ENCODE measurements around the gene RTEL1. TPM values are rescaled to one million over a fixed set of nuclear protein-coding genes. Genes with fewer than 3 reads are reported as not detected.

Gene RTEL1
- total RNA-seq, 2 donors from 2014 or later = 37.8 to 114 TPM

DNA sequence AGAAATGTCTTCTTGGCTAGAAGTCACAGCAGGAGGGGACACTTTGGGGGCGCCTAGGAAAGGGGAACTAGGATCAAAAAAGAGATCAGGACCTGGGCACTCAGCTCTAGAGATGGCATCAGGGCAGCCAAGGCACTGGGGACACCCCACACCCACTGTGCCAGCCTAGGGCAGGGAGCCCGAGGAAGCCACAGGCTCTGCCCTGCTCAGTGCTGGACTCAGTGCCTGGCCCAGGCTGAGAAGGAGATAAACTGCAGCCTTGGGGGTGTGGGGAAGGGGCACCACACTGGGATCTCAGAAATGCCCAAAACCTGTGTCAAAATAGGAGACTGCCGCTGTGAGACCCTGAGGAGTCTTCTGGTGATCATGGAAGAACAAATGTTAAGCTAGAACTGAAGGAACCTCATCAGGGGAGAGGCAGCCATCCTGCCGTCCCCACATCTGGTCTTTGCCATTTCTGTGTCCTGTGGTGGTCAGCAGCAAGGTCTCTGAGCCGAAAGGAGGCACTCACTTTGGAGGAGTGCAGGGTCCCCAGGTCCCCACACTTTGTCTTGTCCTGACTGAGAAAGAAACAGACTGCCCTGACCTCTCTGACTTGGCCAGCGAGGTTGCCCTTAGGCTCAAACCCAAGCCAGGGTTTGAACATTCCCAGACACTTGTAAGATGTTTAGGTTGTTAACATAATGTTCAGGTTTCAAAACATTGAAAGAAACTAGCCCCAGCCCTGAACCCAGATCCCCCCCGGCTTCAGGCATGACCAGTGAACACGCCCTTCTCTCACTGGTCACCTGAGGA lies 47.3 kb downstream of the RTEL1 start:
- Histone ChIP-seq H3K4me1 (ENCODE audit: control insufficient read depth in 1 of 2, low read depth in 2 of 2) (peaks cover 22 to 27% of the 10 kb centered on the region in 2 donors), H3K27me3 (replicated peaks; ENCODE audit: insufficient read depth) (no peaks in the 10 kb centered on the region), H3K9me3 (no peaks in the 10 kb centered on the region), H3K27ac (no peak overlapping the region), H3K36me3 (peaks cover 23% of the 10 kb centered on the region), H3K4me3 (no peak overlapping the region)
- no peak for ATAC-seq (ENCODE audit: insufficient number of reproducible peaks, low FRiP score, low read depth)
- TF ChIP-seq, protein P1, sequence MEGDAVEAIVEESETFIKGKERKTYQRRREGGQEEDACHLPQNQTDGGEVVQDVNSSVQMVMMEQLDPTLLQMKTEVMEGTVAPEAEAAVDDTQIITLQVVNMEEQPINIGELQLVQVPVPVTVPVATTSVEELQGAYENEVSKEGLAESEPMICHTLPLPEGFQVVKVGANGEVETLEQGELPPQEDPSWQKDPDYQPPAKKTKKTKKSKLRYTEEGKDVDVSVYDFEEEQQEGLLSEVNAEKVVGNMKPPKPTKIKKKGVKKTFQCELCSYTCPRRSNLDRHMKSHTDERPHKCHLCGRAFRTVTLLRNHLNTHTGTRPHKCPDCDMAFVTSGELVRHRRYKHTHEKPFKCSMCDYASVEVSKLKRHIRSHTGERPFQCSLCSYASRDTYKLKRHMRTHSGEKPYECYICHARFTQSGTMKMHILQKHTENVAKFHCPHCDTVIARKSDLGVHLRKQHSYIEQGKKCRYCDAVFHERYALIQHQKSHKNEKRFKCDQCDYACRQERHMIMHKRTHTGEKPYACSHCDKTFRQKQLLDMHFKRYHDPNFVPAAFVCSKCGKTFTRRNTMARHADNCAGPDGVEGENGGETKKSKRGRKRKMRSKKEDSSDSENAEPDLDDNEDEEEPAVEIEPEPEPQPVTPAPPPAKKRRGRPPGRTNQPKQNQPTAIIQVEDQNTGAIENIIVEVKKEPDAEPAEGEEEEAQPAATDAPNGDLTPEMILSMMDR (IDR thresholded peaks at IDR 0.05) = no peak
- no peak for DNase-seq (ENCODE audit: low spot score)

DNA sequence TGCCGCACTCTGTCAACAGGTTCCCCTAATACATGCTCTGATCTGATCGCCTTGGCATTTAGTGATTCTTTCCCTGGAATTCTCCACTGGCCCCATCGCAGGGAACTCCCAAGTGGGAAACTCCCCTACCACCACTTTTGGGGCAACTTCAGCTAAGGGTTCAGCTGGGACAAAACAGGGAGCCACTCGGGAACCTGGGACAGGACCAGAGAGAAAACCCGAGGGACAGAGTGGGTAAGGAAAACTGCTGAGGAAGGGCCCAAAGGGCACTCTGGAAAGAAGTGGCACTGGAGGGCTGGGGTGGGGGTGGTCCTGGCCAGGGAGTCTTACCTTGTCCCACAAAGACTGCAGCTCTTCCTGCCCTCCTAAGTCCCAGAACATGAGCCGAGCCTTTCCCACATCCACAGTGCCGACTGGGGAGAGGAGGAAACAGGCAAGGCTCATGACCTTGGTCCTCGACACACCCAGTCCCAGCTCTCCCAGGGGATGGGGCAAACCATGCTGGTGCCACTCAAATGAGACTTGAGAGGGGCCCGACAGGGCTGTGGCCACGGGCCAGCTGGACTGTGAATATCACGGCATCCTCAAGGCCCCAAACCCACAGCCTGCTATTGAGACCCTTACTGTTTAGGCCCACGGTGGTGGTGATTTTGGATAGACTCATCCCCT lies 48.0 kb downstream of the RTEL1 start:
- Histone ChIP-seq H3K4me3 (peak overlapping the region; percentile 94), H3K4me1 (ENCODE audit: control insufficient read depth in 1 of 2, low read depth in 2 of 2) (peaks cover 22 to 27% of the 10 kb centered on the region in 2 donors), H3K27ac (peak overlapping the region; percentile 72 to 73), H3K36me3 (peaks cover 24% of the 10 kb centered on the region), H3K9me3 (no peaks in the 10 kb centered on the region), H3K27me3 (replicated peaks; ENCODE audit: insufficient read depth) (no peaks in the 10 kb centered on the region)
- no peak for ATAC-seq (ENCODE audit: insufficient number of reproducible peaks, low FRiP score, low read depth)
- TF ChIP-seq, protein P1 (IDR thresholded peaks at IDR 0.05) = no peak
- DNase-seq (ENCODE audit: low spot score) = no peak

DNA sequence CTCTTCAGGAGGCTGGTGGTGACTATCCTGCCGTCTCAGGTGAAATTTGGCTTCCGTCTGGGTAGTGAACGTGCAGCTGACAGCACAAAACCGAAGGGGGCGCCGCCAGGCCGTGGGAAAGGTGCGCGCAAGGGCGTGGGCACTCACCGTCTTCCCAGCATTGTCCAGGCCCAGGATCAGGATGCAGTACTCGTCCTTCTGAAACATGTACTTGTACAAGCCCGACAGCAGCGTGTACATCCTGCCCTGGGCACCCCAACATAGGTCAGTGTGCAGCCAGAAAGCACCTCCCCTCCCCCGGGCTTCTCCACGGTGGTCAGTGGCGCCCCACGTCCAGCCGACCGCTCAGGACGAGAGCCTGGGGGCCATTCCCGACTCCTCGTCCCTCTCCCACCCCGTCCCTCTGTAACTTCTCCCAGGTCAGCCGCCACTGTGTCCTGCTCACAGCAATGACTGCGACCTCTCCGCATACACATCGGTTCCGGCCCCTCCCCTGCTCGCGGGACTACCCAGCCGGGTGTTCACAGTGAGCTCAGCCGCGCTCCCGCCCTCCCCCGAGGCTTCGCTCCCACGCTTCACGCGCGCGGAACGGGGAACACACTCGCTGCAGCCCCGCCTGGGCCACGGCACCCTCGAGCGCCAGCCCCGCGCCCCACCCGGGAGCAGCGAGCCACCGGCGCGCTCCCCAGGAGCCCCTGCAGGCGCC lies 48.9 kb downstream of the RTEL1 start:
- no peaks in the 10 kb centered on the region for H3K27me3 ChIP-seq (replicated peaks; ENCODE audit: insufficient read depth)
- H3K9me3 ChIP-seq = no peaks in the 10 kb centered on the region
- H3K4me1 ChIP-seq (ENCODE audit: control insufficient read depth in 1 of 2, low read depth in 2 of 2) = peaks cover 22 to 27% of the 10 kb centered on the region in 2 donors
- no peak for DNase-seq (ENCODE audit: low spot score)
- H3K27ac ChIP-seq = peak overlapping the region; percentile 72 to 73
- H3K36me3 ChIP-seq = peaks cover 28% of the 10 kb centered on the region
- H3K4me3 ChIP-seq = peak overlapping the region; percentile 94
- TF ChIP-seq, protein P1 (IDR thresholded peaks at IDR 0.05) = no peak
- ATAC-seq (ENCODE audit: insufficient number of reproducible peaks, low FRiP score, low read depth) = no peak

DNA sequence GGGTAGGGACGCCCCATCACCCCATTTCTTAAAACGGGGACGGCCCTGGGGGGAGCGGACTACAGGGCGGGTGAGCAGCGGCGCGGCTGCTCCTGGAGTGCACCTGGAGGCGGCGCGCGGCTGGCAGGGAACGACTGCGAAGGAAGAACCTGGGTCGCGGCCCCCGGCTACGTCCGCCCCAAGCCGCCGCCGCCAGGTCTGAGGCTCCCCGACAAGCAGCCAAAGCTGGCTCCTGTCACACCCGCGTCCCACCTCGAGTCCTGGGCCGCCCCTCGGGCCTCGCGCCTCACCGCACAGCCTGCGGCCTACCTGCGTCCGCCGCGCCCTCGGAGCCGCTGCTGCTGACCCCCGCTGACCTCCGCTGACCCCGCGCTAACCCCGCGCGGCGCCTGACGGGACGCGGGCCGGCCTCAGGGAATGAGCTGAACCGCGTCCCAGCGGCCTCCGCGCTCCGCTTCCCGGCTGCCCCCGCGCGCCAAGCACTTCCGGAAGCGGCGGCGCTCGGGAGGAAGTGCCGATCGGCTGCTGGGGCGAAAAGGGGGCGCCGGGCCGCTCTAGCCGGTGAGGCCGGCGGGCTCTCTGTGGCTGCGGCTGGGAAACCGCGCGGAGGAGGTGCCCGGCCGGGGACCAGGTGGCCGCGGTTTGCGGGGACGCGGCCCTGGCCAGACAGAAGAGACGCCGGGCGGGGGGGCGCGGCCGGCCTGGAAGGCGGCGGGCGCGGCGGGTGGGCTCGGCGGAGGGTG lies 49.6 kb downstream of the RTEL1 start, which contains the start of the genes ARFRP1 and ZGPAT:
ARFRP1 (minus strand) TSS at position 419 of the 743 bp plus-strand sequence. CDS start 885 bp downstream, outside the sequence.
ZGPAT (plus strand) TSS at position 482 of the 743 bp plus-strand sequence. CDS start 542 bp downstream, outside the sequence.
- DNase-seq (ENCODE audit: low spot score) (no peak), ATAC-seq (ENCODE audit: insufficient number of reproducible peaks, low FRiP score, low read depth) (peak; percentile 71)
- Histone ChIP-seq H3K4me1 (ENCODE audit: control insufficient read depth in 1 of 2, low read depth in 2 of 2) (peaks cover 22 to 27% of the 10 kb centered on the region in 2 donors), H3K4me3 (peak within 1 kb of the TSS; percentile 94), H3K27ac (peak within 1 kb of the TSS; percentile 72 to 73), H3K27me3 (replicated peaks; ENCODE audit: insufficient read depth) (no peaks in the 10 kb centered on the region), H3K9me3 (no peaks in the 10 kb centered on the region), H3K36me3 (peaks cover 34% of the 10 kb centered on the region)
- TF ChIP-seq, protein P1 (IDR thresholded peaks at IDR 0.05) = no peak

All from thoracic aorta (tissue), 2 donors.